OCI-LY1 (cell line): Measurements from ENCODE around the gene POU2F1.

Source experiments
- CTCF ChIP-seq: fragments of 200-600 bp; sonication (generic), shearing (Covaris generic); IDR thresholded peaks from 2 replicates; pipeline ENCODE4 v1.5.1; 2017; ENCODE audit warnings: mild to moderate bottlenecking, antibody characterized with exemption, low read length, moderate library complexity, mixed read lengths
- EZH2 ChIP-seq: fragments of 200-600 bp; sonication (generic), shearing (Covaris generic); IDR thresholded peaks from 2 replicates; pipeline ENCODE4 v1.8.0; 2017; ENCODE audit warnings: borderline replicate concordance, mixed run types, mild to moderate bottlenecking, antibody characterized with exemption, low read length, moderate library complexity, mixed read lengths

- TF ChIP-seq CTCF (no peak), EZH2 (no peak)
Observed at GRCh38 chr1:167293057-167293456, 72.4 kb downstream of the POU2F1 start.
